Right forelimb (tissue), 1 donor: Measurements from ENCODE around the gene CEP128.
A peak's percentile ranks its signal among the peaks of the same experiment; 100 is the strongest.

Source experiments
- DNase-seq: peaks from one replicate; pipeline ENCODE4 v3.0.0-alpha.2; 2018

Gene CEP128

GRCh38 chr14:80538633-80539375, 402.7 kb downstream of the CEP128 start:
- DNase-seq: no peak

DNA sequence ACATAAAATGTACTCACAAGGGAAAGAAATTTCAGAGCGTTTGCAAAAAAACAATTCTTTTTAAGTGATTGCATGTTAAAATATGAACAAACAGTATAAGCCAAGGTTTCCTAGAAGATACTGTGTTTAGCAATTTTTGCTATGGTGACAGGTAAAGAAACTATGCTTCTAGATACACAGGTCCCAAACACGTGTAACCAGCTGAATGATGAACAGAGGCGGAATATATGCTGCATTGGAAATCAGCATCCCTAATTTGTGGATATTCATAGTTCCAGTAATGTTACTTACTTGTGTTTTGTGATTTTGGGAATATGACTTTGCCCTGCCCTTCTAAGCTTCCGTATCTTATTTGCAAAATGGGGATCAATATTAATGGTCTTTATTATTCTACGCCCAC, 403.9 kb downstream of the CEP128 start:
- no peak for DNase-seq

GRCh38 chr14:80536456-80536855, 405.1 kb downstream of the CEP128 start:
- DNase-seq: no peak

DNA sequence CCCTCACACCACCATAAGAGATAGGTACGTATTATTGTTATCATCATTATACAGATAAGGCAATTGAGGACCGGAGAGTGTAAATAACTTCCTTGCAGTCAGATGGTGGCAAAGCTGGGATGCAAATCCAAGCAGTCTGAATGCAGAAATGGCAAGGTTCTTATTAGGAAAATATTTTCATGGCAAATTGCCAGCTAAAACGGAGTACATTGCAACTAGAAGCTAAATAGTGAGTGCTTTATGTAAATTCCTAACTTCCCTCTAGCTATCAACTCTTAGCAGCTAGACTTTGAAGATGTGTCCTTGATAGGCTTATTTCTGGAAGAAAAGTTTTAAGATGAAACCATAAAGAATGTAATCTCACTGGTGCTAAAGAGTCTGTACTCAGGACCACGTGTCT, 406.4 kb downstream of the CEP128 start:
- DNase-seq: no peak

DNA sequence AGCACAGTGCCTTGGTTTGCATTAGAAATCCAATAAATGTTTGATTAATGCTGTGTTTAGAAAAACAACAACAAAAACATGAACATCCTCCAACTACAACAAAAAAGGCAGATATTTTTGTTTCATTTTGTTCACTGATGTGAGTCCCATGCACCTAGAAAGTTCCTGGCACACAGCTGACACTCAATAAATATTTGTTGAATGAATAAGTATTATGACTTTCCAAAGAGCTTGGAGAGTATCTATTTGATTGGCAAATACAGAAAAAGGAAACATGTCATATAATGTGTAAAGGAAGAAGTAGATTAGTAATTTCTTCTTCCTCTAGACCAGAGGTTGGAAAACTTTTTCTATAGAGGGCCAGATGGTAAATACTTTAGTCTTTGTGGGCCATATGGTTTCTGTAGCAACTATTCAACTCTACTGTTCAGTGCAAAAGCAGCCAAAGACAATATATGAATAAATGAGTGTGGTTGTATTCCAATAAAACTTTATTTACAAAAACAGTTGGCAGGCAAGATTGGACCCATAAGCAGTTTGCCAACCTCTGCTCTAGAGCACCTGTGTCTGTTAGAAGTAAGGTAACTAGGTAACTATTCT, 417.9 kb downstream of the CEP128 start:
- no peak for DNase-seq

GRCh38 chr14:80522936-80523335, 418.6 kb downstream of the CEP128 start:
- DNase-seq: no peak

- DNase-seq: no peak
Measured at GRCh38 chr14:80522411-80522810, 419.1 kb downstream of the CEP128 start.

DNA sequence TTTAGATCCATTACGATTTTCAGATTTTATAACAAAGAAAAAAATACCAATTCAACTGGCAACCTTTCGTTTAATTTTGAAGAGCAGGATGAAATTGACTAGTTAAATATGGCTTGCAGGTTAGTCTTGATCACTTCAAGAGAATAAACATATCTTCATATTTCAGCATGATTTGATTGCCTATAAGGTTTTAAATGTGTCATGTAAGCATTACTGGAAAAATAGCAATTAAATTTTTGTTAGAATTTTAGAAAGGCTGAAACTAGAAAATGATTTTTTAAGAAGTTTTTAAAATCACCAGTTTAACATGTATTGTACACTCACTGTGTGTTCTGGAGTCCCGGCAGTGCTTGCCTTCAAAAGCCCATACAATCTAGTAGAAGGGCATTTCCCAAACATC, 420.1 kb downstream of the CEP128 start:
- DNase-seq: no peak

- no peak for DNase-seq
Measured at GRCh38 chr14:80519002-80519401, 422.5 kb downstream of the CEP128 start.

DNA sequence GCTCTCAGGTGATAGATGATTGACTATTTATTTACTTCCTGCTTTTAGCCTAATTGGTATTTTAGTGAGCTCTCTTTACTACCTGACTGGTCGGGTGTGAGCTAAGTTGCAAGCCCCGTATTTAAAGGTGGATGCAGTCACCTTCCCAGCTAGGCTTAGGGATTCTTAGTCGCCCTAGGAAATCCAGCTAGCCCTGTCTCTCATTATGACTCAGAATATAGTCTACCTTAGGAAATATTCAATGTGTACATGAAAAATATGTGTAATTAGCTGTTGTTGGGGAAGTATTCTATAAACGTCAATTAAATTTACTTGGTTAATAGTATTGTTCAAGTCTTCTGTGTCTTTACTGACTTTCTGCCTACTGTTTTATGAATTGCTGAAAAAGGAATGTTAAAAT, 423.4 kb downstream of the CEP128 start:
- no peak for DNase-seq

DNA sequence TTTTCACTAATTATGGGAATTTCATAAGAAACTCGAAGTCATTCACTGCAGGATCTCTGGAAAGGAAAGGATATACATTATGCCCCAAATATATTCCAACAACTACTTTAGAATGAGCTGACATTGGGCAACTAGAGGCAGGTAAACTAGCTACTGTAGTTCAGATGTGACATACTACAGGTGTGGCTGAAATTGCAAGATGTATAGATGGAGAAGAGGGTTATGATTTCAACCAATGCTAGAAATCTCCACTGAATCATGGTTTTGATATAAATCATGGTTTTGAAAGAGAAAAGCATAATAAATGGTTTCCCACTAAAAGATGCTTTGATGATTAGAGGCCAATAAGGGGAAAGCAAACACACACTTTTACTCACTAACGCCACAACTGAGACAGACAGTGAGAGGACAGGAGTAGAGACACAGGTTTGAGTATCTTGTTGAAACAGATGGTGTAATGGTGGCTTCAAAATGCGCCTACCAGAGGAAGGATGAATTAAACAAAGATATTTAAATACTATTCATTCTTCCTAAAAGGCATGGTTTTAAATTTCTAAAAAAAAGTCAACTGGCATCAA, 434.2 kb downstream of the CEP128 start:
- DNase-seq: no peak

DNA sequence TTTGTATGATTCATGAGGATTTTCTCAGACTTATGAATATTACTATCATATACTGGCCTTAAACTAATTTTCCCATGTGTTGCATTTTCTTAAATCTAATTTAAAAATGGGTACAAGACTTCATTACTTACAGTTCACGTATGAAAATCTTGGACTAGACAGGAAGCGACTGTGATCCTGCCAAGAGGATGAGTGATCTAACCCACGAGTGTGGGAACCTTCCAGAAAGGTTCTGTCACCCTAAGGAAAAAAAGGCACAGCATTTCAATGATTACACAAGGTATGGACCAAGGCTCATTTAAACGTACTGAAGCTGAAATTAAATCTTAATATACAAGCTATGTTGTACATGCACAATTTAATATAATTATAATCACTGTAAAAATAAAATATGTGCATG, 436.8 kb downstream of the CEP128 start:
- DNase-seq: no peak

DNA sequence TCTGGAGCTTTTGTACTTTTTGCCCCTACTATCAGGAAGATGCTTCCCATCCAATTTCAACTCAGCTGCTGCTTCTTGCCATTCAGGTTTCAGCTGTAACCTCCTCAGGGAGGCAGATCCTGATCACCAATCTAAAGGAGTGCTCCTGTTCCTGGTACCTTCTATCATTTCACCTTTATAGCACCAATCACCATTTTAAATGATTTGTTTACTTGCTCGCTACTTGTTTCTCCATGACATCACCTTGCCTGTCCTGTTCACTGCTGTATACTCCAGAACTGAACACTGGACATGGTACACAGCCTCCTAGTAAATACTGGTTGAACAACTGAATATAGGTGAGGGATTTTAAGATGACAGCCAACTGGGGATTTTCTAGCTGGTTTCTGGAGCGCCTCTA, 443.0 kb downstream of the CEP128 start:
- no peak for DNase-seq

GRCh38 chr14:80496090-80496489, 445.4 kb downstream of the CEP128 start:
- DNase-seq: no peak

- DNase-seq: no peak
Measured at GRCh38 chr14:80494769-80495168, 446.8 kb downstream of the CEP128 start.

DNA sequence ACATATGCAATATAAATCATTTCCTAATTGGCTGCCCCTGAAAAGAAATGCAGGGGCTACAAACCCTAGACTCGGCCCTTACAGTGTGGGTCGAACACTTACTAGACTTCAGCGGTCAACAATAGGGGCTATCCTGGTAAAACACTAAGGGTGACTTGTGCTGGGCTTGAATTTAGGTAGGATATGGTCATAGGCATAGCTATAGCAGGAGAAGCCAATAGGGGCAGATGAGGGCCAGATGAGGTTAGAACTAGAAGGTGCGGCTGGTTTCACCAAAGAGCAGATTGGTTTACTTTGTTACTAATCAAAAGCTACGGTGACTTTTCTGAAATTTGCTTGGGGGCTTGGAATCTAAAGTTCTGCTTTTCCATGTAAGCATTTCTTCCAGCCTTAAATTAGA, 447.9 kb downstream of the CEP128 start:
- DNase-seq: no peak

- DNase-seq: no peak
Measured at GRCh38 chr14:80491650-80492049, 449.9 kb downstream of the CEP128 start.

DNA sequence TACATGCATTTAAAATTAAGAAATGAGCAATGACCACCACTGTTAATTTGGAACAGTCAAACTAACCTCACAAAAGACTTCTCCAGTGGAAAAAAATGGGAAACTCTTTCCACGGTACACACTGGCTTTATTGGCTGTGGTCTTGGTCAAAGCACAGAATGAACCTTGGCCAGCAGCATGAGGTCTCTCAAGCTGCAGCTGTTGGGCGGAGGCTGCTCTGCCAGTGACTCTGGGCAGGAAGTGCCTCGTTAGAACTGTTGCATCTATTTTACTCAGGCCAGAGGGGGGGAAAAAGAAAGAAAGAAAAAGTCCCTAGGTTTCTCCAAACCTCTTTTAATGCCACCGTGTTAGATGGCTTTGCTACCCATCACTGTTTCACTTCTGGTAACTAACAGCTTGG, 450.4 kb downstream of the CEP128 start:
- DNase-seq: peak; percentile 56

- DNase-seq: no peak
Measured at GRCh38 chr14:80489513-80489912, 452.0 kb downstream of the CEP128 start.

GRCh38 chr14:80485764-80486163, 455.8 kb downstream of the CEP128 start:
- DNase-seq: no peak

- DNase-seq: no peak
Measured at GRCh38 chr14:80483331-80483730, 458.2 kb downstream of the CEP128 start.

GRCh38 chr14:80477388-80478160, 464.0 kb downstream of the CEP128 start:
- DNase-seq: no peak

GRCh38 chr14:80475074-80475473, 466.5 kb downstream of the CEP128 start:
- DNase-seq: no peak
